Stimulated activated CD4-positive, alpha-beta T cell treated with anti-CD3 and anti-CD28 coated beads, Interleukin-1b, Interleukin-23, amount 100 ng/mL, for 4 hours (primary cell): ENCODE measurements around the gene NT5DC3.

Source experiments
- DNase-seq, 2 donors: peaks; one replicate each; pipeline ENCODE4 v3.0.0-alpha.2; 2020; ENCODE audit warnings: low read depth in 2 of 2

The NT5DC3 gene

DNA sequence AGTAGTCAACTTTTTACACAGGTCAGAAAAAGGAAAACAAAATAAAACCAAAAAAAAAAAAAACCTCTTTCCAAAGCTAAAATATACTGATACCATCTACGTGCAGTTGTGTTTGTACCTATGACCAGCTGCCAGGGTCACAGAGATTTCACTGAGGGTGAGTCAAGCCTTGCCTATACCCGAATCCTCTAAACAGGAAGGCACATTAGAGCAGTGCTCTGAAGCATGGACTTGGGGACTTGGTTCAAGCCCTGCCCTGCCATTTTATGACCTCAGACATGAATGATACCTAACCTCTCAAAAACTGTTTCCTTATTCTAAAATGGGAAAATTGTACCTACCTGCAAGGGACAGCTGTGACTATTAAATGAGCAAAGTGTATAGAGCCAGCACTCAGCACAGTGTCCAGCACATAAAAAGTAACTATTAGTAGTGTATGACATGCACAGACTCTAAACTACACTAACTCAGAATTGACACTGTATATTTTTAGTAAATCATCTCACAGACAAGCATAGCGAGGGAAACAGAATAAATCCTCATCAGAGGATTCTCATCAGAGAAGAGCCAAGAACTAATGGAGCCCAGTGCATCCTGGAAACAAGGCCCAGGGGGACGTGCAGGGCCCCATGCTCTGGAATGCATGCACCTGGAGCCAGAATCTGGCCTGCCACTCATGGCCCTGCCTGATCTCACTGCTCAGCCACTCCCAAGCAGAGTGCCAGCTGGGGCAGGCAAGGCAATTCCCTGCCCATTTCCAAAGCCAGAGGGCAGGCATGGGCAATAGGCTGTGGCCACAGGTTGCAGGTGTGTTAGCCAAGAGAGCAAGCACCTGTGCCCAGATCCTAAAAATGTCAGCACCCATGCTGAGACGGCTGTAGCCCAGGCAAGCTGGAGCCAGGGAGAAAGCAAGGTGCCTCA, 57.0 kb downstream of the NT5DC3 start:
- DNase-seq = no peak

DNA sequence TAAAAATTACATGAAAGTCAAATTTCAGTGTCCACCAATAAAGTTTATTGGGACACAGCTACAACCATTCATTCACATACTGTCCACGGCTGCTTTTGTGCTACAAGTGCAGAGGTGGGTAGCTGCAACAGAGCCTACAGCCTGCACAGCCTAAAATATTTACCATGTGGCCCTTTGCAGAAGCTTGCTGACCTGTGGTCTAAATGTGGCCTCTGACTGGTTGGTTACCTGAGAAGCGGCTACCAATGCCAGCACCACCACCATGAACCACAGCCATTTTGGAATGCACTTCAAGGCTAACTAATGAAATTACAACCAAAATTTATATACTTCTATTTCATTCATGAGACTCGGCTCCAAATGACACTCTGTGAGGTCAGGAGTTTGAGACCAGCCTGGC, 58.6 kb downstream of the NT5DC3 start:
- no peak for DNase-seq

DNA sequence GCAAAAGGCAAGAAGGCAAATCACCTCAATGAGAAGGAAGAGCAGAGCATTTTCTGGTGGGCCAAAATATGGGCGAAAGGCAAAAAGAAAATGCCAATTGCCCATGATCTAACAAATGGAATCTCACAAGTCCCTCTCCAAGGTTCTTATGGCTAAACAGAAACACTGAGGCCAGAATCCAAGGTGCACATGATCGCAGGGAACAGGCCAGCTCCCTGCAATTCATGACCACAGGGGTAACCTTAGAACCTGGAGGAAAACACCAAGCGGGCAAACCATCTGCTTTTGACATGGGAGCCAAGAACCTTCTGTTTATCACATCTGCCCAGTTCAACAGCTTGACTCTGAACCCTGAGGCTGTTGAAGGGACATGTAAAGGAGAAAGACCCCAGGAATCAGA, 60.0 kb downstream of the NT5DC3 start:
- no peak for DNase-seq

DNA sequence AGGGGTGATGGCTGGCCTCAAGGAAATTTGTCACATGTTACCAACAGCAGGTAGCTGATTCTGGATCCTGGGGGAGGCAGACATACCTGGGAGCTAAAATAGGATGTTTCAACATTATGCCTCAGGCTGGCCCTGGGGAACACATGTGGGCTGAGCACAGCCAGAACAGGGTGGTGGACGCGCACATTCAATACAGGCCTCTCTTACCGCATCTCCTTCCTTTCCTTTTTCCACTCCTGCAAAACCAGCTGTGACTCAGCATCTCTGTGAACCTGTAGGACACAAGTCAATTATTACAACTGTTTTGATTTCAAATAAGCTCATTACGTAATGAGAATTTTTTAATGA, 61.0 kb downstream of the NT5DC3 start:
- DNase-seq = no peak

DNA sequence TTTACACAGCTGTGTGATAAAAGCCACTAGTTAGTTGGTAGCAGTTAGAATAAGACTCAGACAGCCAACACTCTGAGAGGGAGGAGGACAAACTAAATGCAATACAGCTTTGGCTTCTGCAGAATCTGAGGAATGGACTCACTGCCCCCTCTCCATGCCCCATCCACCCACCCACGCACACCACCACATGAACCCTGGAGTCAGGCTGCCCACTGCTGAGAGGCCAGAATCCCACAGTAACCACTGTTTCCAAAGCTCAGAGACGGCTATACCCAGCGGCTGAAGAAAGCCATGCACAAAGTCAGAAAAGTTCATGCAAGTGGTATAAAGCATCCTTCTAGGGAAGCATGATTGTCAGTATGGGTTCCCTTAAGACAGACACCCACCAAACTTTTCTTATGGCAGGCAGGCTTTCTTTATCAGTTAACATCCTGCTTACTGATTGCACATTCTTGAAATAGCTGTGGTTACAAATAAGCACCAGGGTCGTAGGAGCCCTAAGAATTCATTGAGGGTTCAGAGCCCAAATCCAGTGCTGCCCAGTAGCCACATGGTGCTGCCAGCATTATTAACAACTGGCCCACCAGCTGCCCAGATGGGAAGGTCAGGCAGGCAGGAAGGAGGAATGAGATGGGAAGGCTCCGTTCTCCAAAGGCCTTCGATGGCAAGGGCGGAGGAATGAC, 61.5 kb downstream of the NT5DC3 start:
- DNase-seq = no peak

DNA sequence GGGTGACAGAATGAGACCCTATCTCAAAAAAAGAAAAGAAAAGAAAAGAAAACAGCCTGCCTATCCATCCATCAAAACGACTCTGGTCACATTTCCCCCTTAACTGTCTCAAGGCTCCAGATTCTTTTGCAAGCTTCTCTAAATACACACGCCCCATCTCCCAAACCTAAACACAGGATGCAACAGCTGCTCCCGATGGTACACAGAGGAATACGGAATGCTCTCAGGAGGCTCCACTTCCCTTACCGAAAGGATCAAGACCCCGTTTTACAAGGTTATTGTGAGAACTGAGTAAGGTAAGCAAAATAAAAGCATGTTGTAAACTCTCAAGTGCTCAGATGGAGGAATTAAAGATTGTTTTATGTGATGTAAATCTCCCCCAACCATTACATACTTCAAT, 62.3 kb downstream of the NT5DC3 start:
- no peak for DNase-seq

DNA sequence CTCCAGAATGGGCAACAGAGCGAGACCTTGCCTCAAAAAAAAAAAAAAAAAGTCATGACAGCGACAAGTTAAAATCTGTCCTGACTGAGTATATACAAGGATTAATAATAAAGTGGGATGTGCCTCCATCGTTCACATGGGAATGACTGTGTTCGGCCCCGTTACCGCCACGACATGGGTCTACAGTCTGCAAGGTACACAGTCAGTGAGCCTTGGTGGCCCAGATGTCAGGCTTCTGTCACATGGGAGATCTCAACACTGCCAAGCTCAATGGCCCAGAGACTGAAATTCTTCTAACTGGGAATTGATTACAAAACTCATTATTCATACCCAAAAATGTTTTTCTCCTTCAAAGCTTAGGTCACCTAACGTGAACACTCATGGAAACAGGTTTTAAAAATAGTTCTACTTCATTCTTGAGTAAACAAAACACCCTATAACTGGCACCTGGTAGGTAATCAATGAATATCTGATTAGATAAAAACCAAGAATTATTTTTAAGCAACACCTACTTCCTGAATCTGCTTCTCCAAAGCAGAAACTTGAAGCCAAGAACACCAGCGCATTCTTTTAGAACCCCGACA, 66.0 kb downstream of the NT5DC3 start:
- DNase-seq = no peak

DNA sequence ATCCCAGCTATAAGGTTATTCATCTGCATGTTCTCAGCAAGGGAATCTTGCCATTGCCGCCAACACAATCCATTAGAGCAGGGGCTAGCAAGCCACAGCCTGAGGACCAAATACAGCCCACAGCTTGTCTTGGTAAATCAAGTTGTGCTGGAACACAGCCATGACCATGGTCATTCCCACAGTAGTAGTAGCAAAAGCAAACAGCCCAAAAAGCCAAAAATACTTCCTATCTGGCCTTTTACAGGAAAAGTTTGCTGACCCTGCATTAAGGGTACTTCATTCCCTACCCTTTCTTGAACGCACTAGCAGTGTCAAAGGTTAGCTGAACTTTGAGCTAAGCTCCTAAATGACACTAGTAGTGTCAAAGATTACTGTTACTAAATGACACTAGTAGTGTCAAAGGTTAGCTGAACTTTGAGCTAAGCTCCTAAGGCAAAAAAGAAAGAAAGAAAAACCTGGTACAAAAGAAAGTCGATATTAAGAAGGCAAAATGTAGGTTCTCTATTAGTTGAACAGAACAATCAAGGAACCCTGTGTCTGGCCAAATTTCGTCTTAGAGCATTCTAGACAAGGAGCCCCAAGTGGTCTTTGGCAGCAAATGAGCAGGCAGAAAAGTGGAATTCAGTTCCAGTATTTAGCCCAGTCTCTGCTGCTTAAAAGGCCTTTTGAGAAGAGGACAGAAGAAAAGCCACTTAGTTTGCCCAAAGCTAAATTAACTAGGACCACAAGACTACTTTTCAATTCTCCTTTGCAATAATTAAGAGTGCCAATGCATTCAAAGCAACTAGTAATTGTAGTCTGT, 67.7 kb downstream of the NT5DC3 start:
- DNase-seq = no peak

DNA sequence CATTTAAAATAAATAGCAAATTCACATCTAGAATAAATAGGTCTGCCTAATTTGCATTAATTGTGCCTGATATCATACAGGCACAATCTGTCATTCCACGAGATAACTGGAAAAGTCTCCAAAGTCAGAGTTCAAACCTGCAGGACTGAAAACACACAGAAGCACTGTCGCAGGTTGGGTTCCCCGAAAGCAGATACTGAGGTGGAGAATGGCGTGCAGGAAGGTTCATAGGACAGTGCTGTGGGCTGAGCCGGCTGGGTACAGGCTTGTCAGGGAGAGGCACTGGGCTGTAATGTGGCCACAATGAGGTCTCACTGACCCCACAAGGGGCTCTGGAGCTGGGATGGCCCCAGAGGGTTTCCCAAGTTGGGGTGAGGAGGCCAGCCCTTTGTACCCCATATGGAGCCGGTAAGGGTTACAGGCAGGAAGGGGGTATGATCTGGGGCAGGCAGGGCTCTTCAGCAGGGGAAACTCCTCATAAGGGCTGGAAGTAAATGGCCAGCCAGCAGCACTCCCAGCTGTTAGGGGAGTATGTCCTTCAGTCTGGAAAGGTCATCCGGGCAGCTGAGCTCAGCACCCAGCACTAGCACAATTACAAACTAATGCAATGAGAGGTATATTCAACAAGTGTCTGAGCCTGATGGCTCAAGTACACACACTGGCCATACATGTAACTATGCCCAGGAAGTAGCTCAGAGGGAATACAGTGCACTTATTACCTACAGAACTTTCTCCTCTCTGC, 68.5 kb downstream of the NT5DC3 start:
- no peak for DNase-seq

DNA sequence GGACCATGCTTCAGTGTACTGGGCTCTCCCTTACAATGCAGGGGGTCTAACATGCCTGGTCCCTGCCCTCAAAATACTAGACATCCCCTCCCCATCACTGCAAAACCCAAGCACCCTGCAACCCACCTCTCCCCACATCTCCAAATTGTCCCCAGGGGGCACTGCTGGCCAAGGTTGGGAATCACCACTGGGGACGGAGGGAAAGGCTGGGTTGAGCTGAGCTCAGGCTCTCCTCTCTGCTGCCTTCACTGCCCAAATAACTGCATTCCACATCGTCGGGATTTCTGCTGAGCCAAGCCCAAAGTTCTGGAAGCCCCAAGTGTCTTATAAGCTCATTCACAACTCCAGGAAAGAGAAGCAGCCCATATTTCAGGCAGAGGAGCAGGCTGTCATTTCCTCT, 69.6 kb downstream of the NT5DC3 start:
- DNase-seq = no peak

DNA sequence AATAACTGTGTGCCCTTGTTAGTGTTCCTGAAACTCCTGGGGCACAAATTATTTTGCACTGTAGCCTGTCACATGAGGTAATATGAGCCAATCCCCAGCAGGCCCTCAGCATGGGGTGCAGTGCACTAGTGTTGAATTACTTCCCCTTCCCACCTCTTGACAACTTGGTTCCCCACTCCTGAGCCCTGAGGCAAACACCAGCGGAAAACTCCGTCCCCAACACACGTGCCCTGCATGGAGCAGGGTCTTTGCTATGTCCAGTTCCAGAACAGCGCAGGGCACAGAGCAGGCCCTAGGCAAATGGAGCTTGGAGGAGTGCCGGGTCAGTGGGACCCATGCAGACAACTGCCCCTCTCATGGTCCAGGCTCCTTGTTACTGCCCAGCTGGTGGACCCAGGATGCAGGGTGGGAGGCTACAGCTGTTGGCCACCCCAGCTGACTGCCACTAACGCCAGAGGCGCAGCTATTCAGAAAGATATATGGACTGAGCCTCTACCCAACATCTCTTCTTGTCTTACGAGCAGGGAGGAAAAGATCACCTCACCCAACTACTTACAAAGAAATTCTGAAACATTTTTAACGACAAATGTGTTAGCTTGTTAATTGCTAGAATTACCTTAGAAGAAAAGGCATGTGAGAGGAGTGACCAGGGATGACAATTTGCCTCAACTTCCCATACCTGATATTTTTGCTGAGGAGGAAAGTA, 71.6 kb downstream of the NT5DC3 start:
- DNase-seq = no peak

DNA sequence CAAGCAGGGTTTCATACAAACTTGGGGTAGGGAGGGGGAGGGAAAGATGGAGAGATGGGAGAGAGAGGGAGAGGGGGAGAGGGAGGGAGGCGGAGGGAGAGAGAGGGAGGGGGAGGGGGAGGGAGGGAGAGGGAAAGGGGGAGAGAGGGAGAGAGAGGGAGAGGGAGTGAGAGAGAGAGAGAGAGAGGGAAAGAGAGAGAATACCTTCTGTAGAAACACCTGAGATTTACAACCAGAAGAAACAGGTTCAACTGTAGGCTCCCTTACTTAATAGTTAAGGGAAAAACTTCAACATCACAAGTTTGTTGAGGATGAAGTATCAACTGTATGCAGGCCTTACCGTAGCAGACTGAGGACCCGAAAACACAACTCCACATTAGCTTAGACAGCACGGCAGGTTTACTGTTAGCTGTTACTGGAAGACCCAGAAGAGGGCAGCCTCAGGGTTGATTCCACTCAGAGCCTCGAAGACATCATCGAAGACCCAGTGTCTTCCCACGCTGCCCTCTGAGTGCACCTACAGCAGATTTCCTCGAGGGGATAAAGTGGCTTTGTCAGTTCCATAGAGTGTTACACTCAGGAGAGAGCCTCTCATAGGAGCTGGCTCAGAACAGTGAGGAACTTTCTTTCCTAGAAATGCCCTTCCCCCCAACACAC, 72.4 kb downstream of the NT5DC3 start:
- no peak for DNase-seq

DNA sequence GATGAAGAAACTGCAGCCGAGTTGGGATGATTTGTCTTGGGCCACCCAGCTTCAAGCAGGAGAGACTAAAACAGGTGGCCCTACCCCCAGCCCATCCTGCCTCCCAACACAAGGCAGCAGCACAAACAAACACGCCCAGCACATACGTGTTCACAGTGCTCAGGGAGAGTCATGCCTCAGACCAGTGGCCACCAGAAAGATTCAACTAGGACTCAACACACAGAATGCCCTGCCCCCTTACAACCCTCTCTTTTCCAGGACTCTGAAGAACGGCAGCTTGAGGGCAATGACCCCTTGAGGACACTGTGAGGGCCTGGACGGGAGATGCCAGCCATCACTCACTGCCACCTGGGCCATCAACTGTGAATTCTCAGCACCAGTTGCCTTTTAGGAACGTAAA, 75.0 kb downstream of the NT5DC3 start:
- no peak for DNase-seq

DNA sequence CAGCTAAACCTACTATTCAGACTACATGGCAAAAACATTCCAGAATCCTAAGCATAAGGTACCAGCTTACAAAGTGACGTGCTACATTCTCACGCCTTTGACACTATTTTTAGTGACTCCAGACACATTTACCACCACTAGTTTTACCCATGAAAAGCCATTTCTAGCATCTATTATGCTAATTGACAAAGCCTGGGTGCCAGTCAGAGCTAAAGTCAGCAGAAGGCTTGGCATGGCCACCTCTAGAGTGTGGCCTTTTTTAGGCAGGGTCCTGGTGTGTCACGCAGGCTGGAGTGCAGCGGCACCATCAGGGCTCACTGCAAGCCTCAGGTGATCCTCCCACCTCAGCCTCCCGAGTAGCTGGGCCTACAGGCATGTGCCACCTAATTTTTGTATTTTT, 75.7 kb downstream of the NT5DC3 start:
- no peak for DNase-seq

DNA sequence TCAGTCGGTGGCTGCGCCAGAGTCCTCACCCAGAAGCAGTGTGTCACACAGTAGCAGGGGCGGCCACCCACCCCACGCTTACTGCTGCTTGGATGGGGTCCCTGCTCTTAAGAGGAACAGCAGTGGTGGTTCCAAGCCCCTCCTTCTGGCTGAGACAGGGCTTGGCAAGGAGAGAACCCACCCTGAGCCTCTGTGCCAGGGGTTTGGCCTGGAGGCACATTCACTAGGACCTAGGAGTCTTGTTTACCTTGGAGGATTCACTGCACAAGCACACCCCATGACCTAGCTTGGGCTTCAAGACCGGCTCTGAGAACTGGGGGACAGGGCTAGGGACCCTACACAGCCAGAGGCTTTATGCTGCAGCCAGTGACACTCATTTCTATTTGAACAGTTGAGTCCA, 78.6 kb downstream of the NT5DC3 start:
- no peak for DNase-seq

DNA sequence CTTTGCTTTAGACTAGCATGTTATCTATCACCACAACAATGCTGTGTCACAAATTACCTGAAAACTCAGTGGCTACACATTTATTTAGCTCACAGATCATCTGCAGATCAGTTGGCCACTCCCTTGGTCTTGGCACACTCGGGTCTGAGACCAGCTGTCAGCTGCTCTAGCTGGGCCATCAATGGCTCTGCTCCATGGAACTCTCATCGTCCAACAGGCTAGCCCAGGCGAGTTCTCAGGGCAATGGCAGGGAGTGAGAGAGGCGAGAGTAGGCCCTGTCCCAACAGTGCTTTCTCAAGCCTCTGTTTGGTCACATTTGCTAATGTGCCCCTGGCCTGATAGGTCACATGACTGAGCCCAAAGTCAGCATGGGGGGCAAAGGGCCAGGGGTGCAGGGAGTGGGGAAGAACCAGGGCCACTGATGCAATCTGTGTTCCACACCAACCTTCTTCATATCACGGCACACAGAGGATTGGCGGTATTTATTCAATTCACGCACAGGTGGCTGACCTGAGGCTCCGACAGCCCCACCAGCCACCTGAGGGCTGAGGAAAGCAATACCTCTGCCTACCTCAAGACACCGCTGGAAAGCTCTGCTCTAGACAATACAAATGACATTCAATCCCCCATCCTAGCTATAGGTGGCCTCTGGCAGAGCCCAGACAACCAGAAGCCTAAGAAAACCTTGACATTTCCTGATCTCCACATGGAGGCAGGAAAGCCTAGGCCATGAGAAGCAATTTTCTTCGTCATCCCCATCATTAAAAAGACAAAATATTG, 82.5 kb downstream of the NT5DC3 start:
- no peak for DNase-seq

DNA sequence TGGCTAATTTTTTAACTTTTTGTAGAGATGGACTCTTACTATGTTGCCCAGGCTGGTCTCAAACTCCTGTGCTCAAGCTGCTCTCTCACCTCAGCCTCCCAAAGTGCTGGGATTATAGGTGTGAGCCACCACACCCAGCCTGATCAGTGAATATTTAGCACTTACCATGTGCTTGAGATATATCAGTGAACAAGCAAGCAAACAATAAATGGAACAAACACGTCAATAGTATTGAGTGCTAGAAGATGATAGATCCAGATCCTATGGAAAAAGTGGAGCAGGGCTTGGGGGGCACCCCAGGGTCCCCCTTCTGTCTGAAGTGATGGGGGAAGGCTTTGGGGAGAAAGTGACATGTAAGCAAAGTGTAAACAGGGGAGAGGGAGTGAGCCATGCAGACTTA, 83.8 kb downstream of the NT5DC3 start:
- no peak for DNase-seq

DNA sequence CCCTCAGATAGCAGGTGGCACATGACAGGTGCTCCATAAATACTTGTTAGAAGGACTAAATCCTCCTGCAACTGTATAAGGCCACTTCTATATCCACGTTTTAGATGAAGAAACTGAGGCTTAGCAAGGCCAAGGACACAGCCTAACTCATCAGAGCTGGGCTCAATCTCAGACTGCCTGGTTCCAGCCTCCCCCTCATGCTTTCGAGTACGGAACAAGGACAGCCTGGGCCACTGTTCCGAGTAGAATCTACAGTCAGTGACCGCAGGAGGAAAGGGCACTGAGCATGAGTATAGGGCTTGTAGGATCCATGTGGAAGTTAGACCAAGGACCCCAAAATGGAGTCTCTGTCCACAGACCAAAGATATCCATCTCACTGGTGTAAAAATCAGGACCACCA, 84.6 kb downstream of the NT5DC3 start:
- DNase-seq = no peak

DNA sequence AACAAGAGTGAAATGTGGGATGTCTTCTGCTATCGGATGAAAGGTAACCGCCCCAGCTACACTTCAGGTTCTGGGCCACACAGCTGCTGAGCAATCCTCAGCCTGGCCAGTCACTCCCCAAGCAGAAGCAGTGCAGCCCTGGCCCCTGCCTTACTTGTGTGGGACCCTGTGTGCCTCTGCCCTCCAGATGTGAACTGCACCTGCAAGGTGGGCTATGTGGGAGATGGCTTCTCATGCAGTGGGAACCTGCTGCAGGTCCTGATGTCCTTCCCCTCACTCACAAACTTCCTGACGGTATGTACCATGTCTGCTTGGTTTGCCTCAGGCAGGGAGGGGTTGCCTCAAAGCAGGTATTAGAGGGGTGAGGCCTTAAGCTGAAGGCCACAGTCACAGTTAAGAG, 85.6 kb downstream of the NT5DC3 start:
- DNase-seq = no peak

DNA sequence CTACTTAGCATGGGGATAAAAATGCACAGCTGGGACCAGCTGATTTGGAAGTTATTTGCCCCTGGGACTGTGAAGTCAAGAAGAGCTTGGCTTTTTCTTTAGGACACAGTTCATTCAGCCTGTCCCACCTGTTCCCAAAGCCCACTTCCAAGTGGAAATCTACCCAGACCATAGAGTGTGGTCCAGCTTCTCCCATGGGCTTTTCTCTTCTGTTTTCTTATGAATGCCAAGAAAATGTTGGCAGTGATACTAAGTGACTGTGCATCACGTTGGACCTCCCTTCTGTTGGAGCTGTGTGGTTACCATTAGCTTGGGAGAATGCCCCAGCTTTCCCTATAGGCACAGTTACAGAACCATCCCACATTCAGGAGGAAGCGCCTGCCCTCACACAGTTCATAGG, 89.4 kb downstream of the NT5DC3 start:
- no peak for DNase-seq
